ENCODE measurements around the gene AAK1.

AAK1 gene

DNA sequence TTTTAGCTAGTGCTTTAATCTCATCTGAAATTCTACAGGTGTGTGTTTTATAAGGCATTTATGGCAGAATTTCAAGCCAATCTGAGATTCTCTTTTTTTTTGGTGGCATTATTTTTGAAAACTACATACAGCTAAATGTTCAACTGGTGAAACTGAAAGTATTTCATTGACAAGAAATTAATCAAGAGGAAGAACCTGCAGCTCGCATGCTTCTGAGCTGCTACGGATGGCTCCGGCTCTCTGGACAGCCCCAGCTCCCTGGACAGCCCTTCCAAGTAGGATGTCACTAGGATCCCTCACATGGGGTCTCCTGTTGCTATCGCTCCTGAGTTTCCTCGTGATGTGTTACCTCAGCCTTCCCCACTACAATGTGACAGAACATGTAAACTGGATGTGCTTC, 46.4 kb downstream of the AAK1 start:
- CTCF ChIA-PET, result interaction anchor here (0.7 to 4.4 kb wide), 6 partner anchors 12 to 128 kb away, joined by 3 to 30 read pairs (median 4); no protein-coding TSS in a partner anchor
- TF ChIP-seq, protein P1, sequence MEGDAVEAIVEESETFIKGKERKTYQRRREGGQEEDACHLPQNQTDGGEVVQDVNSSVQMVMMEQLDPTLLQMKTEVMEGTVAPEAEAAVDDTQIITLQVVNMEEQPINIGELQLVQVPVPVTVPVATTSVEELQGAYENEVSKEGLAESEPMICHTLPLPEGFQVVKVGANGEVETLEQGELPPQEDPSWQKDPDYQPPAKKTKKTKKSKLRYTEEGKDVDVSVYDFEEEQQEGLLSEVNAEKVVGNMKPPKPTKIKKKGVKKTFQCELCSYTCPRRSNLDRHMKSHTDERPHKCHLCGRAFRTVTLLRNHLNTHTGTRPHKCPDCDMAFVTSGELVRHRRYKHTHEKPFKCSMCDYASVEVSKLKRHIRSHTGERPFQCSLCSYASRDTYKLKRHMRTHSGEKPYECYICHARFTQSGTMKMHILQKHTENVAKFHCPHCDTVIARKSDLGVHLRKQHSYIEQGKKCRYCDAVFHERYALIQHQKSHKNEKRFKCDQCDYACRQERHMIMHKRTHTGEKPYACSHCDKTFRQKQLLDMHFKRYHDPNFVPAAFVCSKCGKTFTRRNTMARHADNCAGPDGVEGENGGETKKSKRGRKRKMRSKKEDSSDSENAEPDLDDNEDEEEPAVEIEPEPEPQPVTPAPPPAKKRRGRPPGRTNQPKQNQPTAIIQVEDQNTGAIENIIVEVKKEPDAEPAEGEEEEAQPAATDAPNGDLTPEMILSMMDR (IDR thresholded peaks at IDR 0.05; ENCODE audit: control extremely low read depth, extremely low read depth, low read depth, missing control alignments), result no peak
- POLR2A ChIA-PET, result no interaction called here

DNA sequence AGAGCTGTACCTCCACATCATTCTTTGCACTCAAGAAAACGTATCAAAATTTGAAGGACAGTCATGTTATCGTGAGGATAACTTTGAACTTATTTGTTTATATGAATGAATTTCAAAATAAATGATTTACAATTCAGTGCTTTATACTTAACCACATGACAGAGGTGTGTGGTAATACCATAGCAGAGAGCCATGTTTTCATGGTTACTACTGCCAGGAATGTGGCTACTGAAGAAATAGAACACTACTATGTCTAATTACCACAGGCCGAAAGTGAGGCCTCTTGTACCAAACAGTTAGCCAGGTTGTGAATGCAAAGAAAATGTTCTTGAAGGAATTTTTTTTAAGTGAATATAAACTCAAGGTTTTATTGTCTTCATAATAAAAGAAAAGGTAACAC, 49.2 kb downstream of the AAK1 start:
- TF ChIP-seq, protein P1 (IDR thresholded peaks at IDR 0.05; ENCODE audit: control extremely low read depth, extremely low read depth, low read depth, missing control alignments), result no peak
- POLR2A ChIA-PET, result no interaction called here
- no peak for DNase-seq (ENCODE audit: extremely low spot score)
- CTCF ChIA-PET, result interaction anchor here (1.0 to 4.4 kb wide), 4 partner anchors 10 to 130 kb away, joined by 3 to 30 read pairs (median 4); no protein-coding TSS in a partner anchor

More for the DNA sequence above, 46.4 kb downstream of the AAK1 start:
- DNase-seq (ENCODE audit: extremely low spot score), result no peak

DNA sequence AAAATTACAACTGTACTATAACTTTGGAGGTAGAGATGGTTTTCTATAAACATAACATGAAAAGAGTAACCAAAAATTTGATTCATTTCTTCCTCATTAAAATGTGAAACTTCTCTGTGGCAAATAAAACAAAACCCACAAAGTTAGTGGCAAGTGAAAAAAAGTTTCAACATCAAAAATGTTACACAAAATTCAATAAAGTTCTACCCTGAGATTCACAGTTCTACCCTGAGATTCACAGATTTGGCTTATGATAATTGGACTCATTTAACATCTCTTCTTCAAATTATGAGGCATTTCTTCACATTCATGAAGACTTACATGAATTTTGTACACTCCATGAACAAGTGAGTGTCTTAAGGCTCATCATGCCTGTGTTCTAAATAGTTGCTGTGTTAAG, 51.0 kb downstream of the AAK1 start:
- no peak for DNase-seq (ENCODE audit: extremely low spot score)
- ChIA-PET CTCF (no interaction called here), POLR2A (no interaction called here)
- TF ChIP-seq, protein P1 (IDR thresholded peaks at IDR 0.05; ENCODE audit: control extremely low read depth, extremely low read depth, low read depth, missing control alignments), result no peak

DNA sequence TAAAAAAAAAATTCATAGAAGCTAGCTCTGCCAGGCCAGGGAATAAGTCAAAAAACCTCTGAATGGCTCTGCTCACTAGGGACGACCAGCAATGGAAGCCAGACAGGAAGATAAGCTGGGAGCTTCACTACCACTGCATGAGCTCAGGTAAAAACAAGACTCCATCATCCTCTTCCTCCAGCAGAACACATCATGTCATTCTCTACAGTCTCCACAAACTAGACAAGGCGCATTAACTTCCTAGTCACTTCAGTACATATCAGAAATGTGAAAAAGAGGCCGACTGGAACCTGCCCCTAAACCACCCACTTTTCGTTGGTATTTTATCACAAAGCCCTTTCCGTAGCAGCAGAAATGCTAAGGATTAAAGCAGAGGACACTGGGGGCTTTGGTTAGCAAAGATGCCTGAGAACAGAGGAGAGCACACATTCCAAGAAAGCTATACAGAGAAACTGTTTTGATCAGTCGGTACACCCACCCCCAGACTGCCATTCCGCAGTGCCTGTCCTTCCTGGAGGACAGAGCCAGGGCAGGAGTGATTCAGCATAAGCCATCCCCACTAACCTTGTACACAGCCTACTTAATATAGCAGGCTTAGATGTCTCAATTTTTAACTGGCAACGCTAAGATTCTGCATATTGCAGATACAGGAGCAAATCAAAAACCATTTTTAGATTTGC, 53.4 kb downstream of the AAK1 start:
- TF ChIP-seq, protein P1 (IDR thresholded peaks at IDR 0.05; ENCODE audit: control extremely low read depth, extremely low read depth, low read depth, missing control alignments), result no peak
- DNase-seq (ENCODE audit: extremely low spot score), result no peak
- CTCF ChIA-PET, result interaction anchor here (1.0 to 2.0 kb wide), 3 partner anchors 25 to 57 kb away, joined by 3 to 16 read pairs (median 4); no protein-coding TSS in a partner anchor
- POLR2A ChIA-PET, result no interaction called here

DNA sequence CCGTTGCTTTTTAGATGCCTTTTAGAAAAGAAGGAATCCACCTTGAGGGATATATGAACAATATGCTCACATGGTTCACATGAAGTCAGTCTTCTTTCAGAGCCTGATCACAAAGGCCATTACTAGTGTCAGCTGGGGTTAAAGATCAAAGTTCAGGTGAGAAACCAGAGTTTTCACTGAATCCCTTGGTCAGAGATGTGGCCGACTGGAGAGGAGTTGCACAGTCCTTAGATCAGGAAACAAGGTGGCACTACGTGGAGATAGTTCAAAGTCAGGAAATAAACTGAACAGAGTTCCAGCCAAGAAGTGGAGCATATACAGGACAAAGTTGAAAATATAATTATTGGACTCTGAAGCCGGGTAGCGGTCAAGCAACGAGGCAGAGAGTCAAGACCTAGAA, 54.6 kb downstream of the AAK1 start:
- ChIA-PET CTCF (interaction anchor here (13.7 kb wide), 1 partner anchor 22 kb away, joined by 195 read pairs; no protein-coding TSS in a partner anchor), POLR2A (no interaction called here)
- TF ChIP-seq, protein P1 (IDR thresholded peaks at IDR 0.05; ENCODE audit: control extremely low read depth, extremely low read depth, low read depth, missing control alignments), result no peak
- no peak for DNase-seq (ENCODE audit: extremely low spot score)

DNA sequence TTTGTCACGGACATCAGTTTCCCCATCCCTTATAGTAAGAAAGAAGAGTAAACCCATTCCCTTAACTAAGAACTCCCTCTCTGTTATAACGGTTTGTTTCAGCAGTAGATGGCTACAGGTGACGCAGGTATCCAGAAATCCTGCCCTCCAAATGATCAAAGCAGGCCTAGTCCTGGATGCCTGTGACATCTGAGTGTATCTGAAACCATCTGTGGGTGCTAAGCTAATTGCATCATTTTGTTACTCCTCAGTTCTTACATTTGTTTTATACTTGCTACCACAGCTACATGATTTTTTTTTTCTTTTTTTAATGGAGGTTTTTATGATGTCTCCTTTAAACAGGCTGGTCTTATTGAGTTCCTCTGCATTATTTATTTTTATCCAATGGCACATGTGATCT, 55.1 kb downstream of the AAK1 start:
- TF ChIP-seq, protein P1 (IDR thresholded peaks at IDR 0.05; ENCODE audit: control extremely low read depth, extremely low read depth, low read depth, missing control alignments), result no peak
- ChIA-PET CTCF (interaction anchor here (2.0 to 13.7 kb wide), 2 partner anchors 15 to 21 kb away, joined by 8 to 195 read pairs; no protein-coding TSS in a partner anchor), POLR2A (no interaction called here)
- no peak for DNase-seq (ENCODE audit: extremely low spot score)
